NCI-H1436 treated with DMSO at 0.1 percent for 48 hours (cell line): Measurements from ENCODE around the gene SDF2.
A peak's percentile ranks its signal among the peaks of the same experiment; 100 is the strongest.
"Not testable (repeated sequence)": the region's sequence is repeated elsewhere in the genome, so short reads cannot be mapped to it uniquely, and the experiment has no call there.

ENCODE experiments used
- DNase-seq: peaks from one replicate; lab custom pipeline; 2025; lab: John Stamatoyannopoulos, UW

Gene SDF2

DNA sequence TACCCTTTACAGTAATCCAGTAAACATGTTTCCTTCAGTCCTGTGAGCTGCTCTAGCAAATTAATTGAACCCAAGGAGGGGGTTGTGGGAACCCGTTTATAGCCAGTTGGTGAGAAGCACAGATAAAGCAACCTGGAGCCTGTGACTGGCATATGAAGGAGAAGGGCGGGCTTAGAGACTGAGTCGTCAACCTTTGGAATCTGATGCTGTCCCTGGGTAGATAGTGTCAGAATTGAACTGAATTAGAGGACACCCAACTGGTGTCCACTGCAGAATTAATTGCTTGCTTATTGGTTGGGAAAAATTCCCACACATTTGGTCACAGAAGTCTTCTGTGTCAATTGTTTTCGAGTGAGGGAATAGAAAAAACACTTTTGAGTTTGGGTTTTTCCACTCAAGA is 34.9 kb downstream of the SDF2 start:
- DNase-seq, result no peak

DNA sequence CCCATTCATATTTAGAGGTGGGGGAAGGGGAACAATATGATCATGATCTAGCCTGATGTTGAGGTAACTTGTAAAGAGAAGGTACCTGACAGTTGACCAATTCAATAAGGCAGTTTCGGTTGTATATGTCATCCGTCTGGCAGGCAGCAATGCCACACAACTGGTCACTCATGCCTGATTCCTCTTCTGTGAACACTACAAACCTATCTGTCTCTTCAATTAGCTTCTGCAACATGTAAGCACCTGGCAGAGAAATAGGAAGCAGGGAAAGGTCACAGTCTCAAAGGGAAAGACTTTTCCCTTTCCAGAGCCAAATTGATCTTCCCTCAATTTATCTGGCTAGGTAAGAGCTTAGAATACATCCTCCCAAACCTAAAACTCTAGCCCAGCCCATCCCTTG is 37.6 kb downstream of the SDF2 start:
- DNase-seq, result no peak

DNA sequence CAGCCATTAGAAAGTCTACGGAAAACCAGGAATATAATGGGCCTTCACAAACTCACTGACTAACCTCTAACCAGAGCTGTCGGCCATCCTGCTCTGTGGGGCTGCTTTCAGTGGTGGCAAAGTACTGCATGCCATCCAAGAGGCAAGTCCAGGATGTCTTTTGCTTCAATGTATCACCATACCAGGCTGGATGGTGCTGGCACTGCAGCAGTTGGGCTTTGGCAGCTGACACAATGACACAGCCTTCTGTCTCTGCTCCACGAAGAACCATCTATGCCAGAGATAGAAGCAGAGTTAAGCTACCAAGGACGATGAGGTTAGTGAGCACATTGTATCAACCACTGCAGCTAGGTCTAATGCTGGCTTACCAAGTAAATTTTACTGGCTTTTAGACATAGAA is 38.0 kb downstream of the SDF2 start:
- DNase-seq, result no peak

DNA sequence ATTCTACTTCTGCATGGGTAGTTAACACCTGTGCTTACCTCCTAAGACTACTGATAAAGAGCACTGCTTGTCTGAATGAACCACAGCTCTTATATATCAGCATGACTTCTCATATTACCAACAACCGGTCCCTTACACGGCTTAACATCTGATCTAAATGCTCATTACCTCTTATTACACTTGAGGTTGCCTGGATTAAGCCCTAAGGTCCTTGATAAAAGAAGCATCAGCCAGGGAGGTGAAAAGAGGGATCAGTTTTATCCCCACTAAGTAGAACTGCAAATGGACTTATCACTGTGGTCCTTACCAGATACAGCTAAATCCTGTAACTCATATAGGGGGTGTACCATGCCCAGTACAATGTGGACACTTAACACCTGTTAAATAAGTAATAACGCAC is 39.5 kb downstream of the SDF2 start:
- DNase-seq, result no peak

DNA sequence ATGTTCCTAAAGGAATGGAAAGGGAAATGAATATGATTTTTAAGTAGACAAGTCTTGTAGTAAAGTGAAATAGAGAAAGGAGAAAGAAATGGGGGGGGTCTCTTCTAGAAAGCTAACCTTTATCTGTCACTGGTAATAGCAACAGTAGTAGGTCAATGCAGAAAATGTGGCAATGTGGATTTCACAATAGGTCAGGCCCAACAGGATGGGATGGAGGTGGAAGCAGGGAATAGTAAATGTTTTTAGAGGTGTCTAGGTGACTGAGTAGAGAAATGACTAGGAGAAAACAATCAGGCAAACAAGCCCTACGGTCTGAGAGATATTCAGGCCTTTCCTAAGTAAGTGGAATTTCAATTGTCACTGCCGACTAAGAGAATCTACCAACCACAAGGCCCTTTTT is 41.7 kb downstream of the SDF2 start:
- no peak for DNase-seq

DNA sequence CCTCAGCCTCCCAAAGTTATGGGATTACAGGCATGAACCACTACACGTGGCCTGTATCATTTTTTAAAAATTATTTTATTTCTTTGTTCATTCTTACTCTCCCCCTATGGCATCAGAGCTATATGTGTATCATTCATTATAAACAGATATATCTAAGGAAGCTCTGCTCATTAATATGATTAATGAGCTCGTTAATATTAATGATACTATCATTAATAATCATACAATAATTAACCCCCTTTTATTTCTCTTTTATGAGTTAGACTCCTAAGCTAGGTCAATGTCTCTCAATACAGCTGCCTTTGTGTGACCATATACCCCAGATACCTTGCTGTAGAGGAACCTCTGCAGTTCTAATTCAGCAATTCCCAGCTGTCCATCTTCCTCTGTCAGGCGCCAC is 43.2 kb downstream of the SDF2 start:
- no peak for DNase-seq

DNA sequence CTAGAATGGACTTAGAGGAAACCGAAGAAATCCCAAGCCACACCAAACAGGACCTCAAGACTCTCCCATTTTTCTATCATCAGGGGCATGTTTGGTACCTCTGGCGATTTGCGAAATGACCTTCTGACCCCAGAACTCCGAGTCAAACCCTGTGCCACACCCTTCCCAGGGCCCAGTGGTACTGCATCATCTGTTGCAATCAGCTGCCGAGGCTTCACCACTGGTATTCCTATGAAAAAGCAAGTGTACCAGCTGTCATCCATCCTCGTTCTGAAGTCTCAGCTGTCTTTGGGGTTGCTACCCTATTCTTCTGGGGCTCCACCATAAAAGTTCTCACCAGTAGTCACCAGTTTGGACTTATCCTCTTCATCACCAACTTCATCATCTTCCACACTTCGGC is 45.4 kb downstream of the SDF2 start:
- DNase-seq, result no peak

DNA sequence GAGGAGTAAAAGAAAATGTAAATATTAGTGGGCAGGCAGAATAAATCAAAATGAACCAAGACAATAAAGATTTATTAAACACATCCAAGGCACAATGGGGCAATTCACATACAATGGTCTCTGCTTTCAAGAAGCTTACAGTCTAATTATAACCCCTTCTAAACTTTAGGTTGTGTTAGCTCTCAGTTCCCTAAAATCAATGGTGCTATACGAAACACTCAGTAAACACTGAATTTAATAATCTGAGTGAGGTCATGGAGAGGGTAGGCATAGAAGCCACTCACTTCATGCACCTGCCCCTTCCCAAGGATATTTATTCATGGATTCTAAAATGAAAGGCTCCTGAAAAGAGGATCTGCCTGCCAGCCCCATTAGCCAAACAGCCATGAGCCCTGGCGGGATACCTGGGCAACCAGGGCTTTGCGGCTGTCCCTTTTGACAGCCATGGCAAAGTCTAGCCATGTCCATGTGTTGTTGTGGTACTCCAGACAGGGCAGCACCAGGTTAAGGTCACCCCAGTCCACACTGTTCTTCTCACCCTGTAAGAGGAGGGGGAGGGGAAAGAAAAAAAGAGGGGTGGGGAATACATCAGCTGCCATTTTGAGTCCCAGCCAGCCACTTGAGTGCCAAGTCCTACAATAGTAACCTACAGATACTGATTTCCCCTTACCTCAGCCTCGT is 46.3 kb downstream of the SDF2 start:
- DNase-seq, result no peak

DNA sequence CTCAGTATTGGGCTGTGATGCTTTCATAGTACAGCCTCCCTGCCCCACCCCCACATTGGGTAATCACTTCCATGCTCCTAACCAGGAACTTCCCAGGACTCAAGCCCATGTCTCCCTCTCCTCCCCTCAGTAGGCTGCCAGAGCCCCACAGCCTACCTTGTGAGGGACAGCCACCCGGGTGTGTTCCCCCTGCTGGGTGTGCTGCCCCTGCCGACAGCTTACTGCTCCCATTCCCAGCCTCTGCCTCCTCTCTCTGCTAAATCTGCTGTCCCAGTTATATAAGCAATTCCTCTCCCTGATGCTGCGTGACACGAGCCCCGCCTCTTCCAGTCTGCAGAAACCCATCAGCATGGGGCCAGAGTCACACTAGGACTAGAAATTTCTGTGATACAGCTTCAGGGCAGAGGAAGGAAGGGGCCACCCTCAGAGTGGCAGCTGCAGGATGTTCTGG is 47.8 kb downstream of the SDF2 start, which contains the start of gene RSKR:
Gene RSKR, minus strand, starts transcription at position 255 of the 451 bp plus-strand sequence. Its CDS starts 24 bp downstream, at position 231.
- no peak for DNase-seq

DNA sequence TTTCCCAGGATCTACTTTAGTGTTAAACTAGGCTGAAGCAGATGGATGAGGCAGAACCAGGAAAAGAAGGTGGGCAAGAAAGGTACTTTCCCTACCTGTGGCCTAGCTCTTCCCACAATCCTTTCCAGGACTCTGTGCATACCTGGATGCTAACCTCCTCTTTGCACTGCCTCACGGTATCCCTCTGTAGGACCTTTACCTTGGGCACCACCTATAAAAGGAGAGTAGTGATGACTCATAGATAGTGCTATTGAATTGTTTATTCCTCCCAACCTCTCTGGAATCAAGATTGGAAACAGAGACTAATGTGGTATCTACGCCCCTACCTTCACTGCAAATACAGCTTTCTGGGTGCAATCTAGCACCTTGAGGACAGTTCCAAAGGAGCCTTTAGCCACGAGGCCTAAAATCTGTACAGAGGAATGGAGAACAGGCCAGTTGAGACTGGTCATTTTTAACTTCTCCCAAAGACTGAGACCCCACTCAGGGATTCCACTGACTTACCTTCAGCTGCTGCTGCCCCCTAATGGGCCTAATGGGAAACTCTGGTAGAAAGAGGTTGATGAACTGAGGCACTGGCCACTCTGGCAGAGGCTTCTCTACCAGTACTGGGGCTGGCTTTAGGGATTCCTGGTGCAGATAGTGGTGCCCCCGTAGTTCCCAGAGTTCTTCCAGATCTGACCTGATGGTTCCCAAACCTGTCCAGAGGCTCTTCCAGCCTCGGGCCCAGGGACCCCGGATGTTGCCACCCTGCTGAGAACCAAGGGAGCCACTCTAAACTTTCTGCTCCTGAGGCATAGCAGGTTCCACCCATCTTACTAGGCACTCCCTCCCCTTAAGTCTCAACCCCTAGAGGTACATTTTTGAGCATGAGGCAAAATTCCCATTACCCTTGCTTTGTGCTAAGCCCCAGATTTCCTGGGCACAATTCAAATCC is 48.5 kb downstream of the SDF2 start:
- DNase-seq, result peak; percentile 3

DNA sequence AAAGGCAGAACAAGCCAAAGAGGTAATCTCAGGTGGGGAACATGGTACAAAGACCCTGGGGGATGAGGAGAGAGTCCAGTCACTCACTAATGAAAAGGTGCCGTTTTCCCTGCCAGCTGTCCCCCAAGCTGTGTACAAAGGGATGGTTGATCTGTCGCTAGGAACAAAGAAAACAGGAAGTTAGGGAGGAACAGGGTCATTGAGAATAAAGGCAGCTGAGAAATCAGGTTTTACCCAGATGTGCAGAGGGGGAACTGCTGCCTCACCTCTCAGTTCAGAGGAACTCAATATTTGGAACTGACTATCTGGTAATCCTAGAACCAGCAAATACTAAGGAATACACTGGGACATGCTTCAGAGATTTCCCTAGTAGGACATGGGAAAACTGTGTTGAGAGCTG is 49.2 kb downstream of the SDF2 start:
- no peak for DNase-seq

DNA sequence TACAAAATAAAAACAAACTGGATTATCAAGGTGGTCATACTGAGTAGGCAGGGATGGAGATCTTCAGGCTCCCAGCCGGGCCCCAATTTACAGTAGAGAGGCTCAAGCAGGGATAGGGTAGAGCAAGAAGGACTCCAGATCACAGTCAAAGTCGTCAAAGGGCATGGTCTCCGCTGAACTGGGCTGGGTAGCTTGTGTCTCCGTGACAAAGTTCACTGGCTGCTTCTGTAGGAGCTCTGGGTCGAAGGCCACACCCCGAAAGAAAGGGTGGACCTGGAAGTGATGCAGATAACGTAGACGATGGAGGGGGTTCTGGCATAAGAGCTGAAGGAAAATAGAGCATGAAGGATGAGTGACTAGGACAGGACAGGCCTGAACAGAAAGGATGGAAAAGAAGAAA is 51.3 kb downstream of the SDF2 start:
- DNase-seq, result no peak

DNA sequence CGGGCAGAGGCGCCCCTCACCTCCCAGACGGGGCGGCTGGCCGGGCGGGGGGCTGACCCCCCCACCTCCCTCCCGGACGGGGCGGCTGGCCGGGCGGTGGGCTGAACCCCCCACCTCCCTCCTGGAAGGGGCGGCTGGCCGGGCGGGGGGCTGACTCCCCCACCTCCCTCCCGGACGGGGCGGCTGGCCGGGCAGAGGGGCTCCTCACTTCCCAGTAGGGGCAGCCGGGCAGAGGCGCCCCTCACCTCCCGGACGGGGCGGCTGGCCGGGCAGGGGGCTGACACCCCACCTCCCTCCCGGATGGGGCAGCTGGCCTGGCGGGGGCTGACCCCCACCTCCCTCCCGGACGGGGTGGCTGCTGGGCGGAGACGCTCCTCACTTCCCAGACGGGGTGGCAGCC is 57.7 kb downstream of the SDF2 start:
- DNase-seq, result not testable (repeated sequence)

DNA sequence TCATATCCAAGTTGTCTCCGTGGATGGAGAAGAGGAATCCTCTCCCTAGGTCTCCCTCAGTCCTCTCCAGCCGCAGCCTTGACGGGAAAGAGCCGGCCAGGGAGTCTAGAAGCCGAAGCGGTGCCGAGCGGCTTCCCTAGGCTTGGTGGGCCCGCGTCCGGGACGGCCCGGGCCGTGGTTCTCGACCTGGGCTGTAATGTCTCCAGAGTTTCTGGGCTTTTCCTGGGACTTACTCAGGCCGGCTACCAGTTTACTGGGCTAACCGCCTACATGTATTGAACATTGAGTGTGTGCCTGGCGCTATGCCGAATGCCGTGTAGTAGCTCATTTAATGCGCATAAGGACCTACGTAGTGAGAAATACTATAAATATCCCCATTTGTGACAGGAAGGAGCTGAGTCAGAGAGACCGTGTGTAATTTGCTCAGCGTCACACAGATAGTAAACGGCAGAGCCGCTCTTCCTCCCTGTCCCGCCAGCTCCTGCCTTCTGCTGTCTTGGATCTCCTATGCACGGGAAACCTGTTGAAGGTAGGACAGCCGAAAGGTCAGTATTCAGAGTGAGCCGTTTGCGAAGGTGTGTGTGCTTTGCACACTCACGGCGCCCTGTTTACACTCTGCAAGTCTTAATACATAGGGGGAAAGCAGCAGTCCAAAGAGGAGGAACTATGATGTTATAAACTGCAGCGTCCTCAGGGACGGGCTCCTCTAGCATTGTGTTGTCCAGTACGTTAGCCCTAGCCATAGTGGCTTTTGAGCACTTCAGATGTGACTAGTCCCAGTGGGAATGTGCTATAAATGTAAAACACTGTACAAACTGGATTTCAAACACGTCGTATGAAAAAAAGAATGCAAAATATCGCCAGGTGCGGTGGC is 62.2 kb downstream of the SDF2 start:
- peak; percentile 37 for DNase-seq

DNA sequence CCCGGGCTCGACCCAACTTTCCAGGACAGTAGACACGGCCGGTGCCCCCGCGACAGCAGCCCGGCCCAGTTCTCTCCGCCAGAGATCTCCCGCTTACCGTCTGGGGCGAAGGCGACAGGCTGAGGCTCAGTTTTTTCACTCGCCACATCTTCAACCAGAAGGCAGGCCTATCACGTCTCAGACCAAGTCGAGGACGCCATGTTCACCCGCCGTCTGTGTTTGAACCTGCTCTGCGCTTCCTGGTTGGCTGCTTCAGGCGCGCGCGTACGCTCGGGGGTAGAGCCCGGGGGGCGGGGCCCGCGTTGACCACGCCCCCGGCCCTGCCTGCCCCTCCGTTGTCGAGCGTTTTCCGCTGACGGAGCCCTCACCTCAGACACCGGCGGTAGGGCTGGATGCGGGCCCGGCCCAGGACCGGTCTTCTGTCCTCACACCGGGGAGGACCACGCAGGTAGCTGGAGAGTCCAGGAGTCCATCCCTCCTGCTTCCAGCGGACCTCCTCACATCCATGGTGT is 62.9 kb downstream of the SDF2 start, which contains the start of gene SPAG5:
Gene SPAG5, minus strand, starts transcription at position 227 of the 512 bp plus-strand sequence. Its CDS starts 79 bp downstream, at position 148.
- DNase-seq, result peak; percentile 92

DNA sequence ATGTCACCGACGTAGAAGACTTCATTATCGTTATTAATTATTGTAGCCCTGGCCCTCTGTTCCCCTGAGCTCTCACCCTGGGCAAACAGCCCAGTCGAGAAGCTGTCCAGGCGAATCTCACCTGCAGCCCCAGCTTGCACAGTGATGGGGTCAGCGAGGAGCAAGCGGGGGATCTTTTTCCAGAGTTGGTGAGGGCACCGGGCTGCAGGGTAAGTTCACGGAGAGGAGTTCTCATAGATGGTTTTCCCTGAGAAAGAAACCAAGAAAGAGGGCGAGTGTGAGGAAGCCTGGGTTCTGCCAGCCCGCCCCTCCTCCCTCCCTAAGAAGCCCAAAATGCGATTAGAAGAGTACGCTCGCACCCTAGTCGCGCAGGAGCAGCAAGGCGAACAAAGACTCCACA is 63.3 kb downstream of the SDF2 start:
- no peak for DNase-seq
